Esophagus squamous epithelium (tissue), 5 donors: ENCODE data around the gene MEF2C. TPM values are rescaled to one million over a fixed set of nuclear protein-coding genes. Genes with fewer than 3 reads are reported as not detected.

Experiments
- DNase-seq: peaks from one replicate; lab custom pipeline; 2025; lab: John Stamatoyannopoulos, UW
- H3K27ac ChIP-seq, 4 donors: fragments of 200-600 bp; sonication (generic); one replicate each; pipeline ENCODE4 v1.5.1; 2016 to 2019; ENCODE audit warnings: mild to moderate bottlenecking in 1 of 4
- H3K27me3 ChIP-seq, 4 donors: fragments of 200-600 bp; sonication (generic); 1 replicate in 3 of 4; 2 replicates in 1 of 4; pipeline versions ENCODE4 v1.5.1 to v1.6.0; 2017 to 2021; ENCODE audit warnings: antibody characterized with exemption in 1 of 4
- H3K36me3 ChIP-seq, 3 donors: fragments of 200-600 bp; sonication (generic); one replicate each; pipeline ENCODE4 v1.5.1; 2016 to 2019
- H3K4me1 ChIP-seq, 3 donors: fragments of 200-600 bp; sonication (generic); one replicate each; pipeline ENCODE4 v1.5.1; 2017 to 2019
- H3K4me3 ChIP-seq, 4 donors: fragments of 200-600 bp; sonication (generic); 1 replicate in 3 of 4; 2 replicates in 1 of 4; pipeline ENCODE4 v1.5.1; 2016 to 2019; ENCODE audit warnings: mild to moderate bottlenecking in 2 of 4, moderate library complexity in 1 of 4
- H3K9me3 ChIP-seq, 3 donors: fragments of 200-600 bp; sonication (generic); one replicate each; pipeline ENCODE4 v1.5.1; 2016 to 2019
- POLR2A ChIP-seq, 4 donors: fragments of 450-650 bp; IDR thresholded peaks; one replicate each; pipeline ENCODE4 v1.6.1; 2017; ENCODE audit warnings: antibody characterized with exemption in 4 of 4, mild to moderate bottlenecking in 4 of 4, moderate library complexity in 3 of 4
- WGBS, 2 donors: methylation state at CpG; one replicate each; pipeline ENCODE4 v1.1.5; 2018; 5-methylcytosine and 5-hydroxymethylcytosine counted together
- intact Hi-C: fragments of 100-400 bp; cut with DNase I; formaldehyde crosslinking; loops from one replicate; pipeline ENCODE4 v1.15.0; 2022
- total RNA-seq, 4 donors: library from RNA; depleted of rRNA; stranded (reverse); fragments of >200 nt; gene quantifications; one replicate each; pipeline ENCODE4 v1.1.0, GENCODE V29; 2016
- TF ChIP-seq, protein P1 (sequence below), 6 experiments: fragments of 450-650 bp in 4 of 6; fragments of 200-600 bp in 2 of 6; sonication (generic) in 2 of 6; IDR thresholded peaks; one replicate each; pipeline ENCODE4 v1.5.1; 2016 to 2019; ENCODE audit warnings: antibody characterized with exemption in 6 of 6, mild to moderate bottlenecking in 4 of 6, moderate library complexity in 4 of 6
- donor health status: DM: yes; HTN: yes; CAD: no.

The MEF2C gene
- total RNA-seq, 4 donors from 2014 or later = 3.1 to 17.5 (median 9.9) TPM

DNA sequence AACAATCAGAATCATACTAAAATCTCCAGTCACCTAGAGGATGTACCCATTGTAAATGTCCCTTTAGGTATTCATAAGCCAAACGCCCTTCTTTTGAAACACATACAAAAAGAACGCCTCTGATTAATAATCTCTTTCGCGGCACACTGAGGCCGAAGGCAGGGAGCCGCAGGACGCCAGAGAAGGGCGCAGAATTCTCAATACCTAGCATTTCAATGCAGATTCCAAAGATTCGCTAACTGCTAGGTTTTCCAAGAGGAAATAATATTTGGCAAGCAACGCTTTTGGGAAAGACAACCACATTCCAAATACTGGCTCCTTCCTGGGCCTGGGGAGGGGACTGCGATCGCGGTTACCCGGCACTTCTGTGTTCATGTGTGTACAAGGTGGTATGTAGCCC lies 203.3 kb downstream of the MEF2C start:
- no peak for DNase-seq
- no peak overlapping the region for H3K27ac ChIP-seq
- intact Hi-C loops = loop anchor here (5.0 to 10.0 kb wide), 2 partner anchors 535 to 897 kb away; no protein-coding TSS in a partner anchor
- H3K27me3 ChIP-seq = peaks cover 24 to 100% (median 71%) of the 10 kb centered on the region in 4 donors
- H3K4me1 ChIP-seq = peaks cover 17 to 48% (median 20%) of the 10 kb centered on the region in 3 donors
- no peaks in the 10 kb centered on the region for H3K9me3 ChIP-seq
- 27 to 34% methylated on average over 10 to 14 of the region's 14 CpGs for WGBS, 2 donors
- H3K36me3 ChIP-seq = no peaks in the 10 kb centered on the region
- TF ChIP-seq, protein P1, sequence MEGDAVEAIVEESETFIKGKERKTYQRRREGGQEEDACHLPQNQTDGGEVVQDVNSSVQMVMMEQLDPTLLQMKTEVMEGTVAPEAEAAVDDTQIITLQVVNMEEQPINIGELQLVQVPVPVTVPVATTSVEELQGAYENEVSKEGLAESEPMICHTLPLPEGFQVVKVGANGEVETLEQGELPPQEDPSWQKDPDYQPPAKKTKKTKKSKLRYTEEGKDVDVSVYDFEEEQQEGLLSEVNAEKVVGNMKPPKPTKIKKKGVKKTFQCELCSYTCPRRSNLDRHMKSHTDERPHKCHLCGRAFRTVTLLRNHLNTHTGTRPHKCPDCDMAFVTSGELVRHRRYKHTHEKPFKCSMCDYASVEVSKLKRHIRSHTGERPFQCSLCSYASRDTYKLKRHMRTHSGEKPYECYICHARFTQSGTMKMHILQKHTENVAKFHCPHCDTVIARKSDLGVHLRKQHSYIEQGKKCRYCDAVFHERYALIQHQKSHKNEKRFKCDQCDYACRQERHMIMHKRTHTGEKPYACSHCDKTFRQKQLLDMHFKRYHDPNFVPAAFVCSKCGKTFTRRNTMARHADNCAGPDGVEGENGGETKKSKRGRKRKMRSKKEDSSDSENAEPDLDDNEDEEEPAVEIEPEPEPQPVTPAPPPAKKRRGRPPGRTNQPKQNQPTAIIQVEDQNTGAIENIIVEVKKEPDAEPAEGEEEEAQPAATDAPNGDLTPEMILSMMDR (IDR thresholded peaks at IDR 0.05) = no peak
- no peak for TF ChIP-seq POLR2A (IDR thresholded peaks at IDR 0.05)
- H3K4me3 ChIP-seq = peak overlapping the region in 1 of 4 donors; percentile 44

DNA sequence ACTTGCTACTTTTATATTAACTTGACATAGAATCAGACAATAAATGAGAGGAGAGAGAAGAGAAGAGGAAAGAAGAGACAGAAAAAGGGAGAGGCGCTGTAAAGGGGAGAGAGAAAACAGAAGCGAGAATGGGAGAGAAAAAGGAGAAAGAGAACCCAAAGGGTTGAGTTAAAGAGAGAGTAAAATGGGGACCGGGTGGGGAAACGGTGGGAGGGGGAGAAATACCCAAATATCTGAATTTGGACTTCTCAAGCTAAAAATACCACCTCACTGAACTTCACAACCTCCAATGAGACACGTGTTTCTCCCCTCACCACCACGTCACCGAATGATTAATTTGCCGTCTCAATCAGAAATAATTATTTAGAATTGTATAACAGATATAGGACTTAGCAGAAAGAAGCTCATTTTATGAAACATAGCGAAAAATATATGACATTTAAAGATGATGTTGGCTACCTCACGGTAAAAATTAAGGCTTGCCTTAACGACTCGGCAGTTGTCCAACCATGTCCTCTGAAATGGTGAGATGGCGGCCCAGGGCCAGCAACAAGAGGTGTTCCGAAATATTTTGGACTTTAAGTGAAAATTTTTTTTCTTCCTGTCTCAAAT lies 204.1 kb downstream of the MEF2C start:
- 19 to 20% methylated on average over 14 of the region's 14 CpGs for WGBS, 2 donors
- TF ChIP-seq POLR2A (IDR thresholded peaks at IDR 0.05) = no peak
- TF ChIP-seq, protein P1 (IDR thresholded peaks at IDR 0.05) = no peak
- no peaks in the 10 kb centered on the region for H3K36me3 ChIP-seq
- no peak for DNase-seq
- H3K27me3 ChIP-seq = peaks cover 16 to 100% (median 71%) of the 10 kb centered on the region in 4 donors
- intact Hi-C loops = loop anchor here (5.0 to 10.0 kb wide), 2 partner anchors 534 to 897 kb away; no protein-coding TSS in a partner anchor
- peaks cover 22 to 49% (median 26%) of the 10 kb centered on the region in 3 donors for H3K4me1 ChIP-seq
- no peak overlapping the region for H3K27ac ChIP-seq
- H3K4me3 ChIP-seq = no peak overlapping the region
- no peaks in the 10 kb centered on the region for H3K9me3 ChIP-seq

DNA sequence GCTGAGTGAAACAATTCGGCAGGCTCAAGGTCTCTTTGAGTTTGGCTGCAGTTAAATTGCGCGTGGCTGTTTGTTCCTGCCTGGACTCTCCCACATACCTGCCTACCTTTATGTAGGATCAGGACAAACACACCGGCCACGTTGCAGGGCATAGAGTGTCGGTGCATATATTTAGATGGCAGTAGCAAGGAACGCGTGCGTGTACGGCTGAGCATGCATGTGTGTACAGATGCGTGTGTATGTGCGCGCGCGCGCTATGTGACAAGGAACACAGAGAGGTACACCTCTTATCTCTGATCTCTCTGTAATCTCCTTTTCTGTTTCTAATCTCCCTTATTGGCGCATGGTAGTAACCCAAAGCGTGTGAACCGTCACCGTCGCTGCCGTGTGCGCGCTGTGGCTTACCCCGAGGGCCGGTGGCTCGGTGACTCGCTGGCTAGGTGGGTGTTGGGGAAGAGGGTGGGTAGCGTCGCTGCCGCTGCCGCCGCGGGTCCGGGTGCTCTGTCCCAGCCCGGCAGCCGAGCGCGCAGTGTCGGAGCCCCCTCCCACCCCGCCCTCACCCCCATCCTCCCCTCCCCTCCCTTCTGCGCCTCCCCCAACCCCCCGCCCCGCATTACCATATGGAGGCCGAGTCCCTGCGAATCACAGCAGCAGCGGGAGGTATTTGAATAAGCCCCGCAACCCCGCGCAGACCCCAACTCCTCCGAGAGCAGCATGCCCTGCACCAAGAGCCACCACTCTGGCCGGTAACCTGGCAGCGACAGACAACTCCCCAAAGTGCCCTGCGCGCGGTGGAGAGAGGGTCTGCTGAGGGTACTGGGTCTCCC lies 204.8 kb downstream of the MEF2C start:
- no peak overlapping the region for H3K27ac ChIP-seq
- no peak for TF ChIP-seq POLR2A (IDR thresholded peaks at IDR 0.05)
- TF ChIP-seq, protein P1 (IDR thresholded peaks at IDR 0.05) = no peak
- intact Hi-C loops = loop anchor here (5.0 to 10.0 kb wide), 2 partner anchors 533 to 896 kb away; no protein-coding TSS in a partner anchor
- 11 to 23% methylated on average over 23 to 42 of the region's 56 CpGs for WGBS, 2 donors
- no peaks in the 10 kb centered on the region for H3K36me3 ChIP-seq
- peaks cover 14 to 100% (median 71%) of the 10 kb centered on the region in 4 donors for H3K27me3 ChIP-seq
- peaks cover 17 to 44% (median 26%) of the 10 kb centered on the region in 3 donors for H3K4me1 ChIP-seq
- no peak for DNase-seq
- no peak overlapping the region for H3K4me3 ChIP-seq
- H3K9me3 ChIP-seq = no peaks in the 10 kb centered on the region

DNA sequence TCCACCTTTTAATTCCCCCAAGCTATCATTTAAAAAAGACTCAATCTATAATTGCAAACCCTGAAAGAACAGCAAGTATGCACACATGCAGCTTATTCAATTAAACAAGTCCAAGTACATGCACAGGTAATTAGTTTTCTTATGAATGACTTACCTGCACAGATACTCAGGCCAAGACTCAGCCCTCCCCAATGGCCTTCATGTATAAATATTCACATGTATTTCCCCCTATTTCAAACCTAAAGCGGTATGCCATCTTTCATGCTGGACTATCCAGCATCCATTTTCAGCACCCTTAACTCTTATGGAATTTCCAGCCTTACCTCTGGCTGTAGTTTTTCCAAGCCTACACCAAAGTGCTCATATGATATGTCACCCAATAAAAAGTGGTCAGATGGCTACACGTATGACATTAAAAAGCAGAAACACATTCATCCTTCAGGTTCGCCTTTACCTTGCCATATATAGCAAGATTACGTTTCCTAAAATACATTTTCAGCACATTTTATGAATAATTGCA lies 205.5 kb downstream of the MEF2C start:
- 30 to 32% methylated on average over 4 of the region's 4 CpGs for WGBS, 2 donors
- Histone ChIP-seq H3K27me3 (peaks cover 10 to 100% (median 72%) of the 10 kb centered on the region in 4 donors), H3K4me1 (peaks cover 17 to 50% (median 26%) of the 10 kb centered on the region in 3 donors), H3K27ac (no peak overlapping the region), H3K36me3 (no peaks in the 10 kb centered on the region), H3K4me3 (no peak overlapping the region), H3K9me3 (no peaks in the 10 kb centered on the region)
- TF ChIP-seq POLR2A (IDR thresholded peaks at IDR 0.05) = no peak
- TF ChIP-seq, protein P1 (IDR thresholded peaks at IDR 0.05) = no peak
- DNase-seq = no peak
- intact Hi-C loops = loop anchor here (5.0 to 10.0 kb wide), 2 partner anchors 533 to 895 kb away; no protein-coding TSS in a partner anchor
